GM21737 (cell line): ENCODE measurements around the gene SUGP2.
A peak's percentile ranks its signal among the peaks of the same experiment; 100 is the strongest.
"Not testable (repeated sequence)": the region's sequence is repeated elsewhere in the genome, so short reads cannot be mapped to it uniquely, and the experiment has no call there.

ENCODE experiments used
- ATAC-seq: cut with Tn5 transposase; IDR thresholded peaks from one replicate; pipeline ENCODE4 v1.9.1; 2021; ENCODE audit warnings: mild to moderate bottlenecking, moderate library complexity; ENCODE audit not compliant: unreplicated experiment

Gene SUGP2

GRCh38 chr19:19034204-19034624, 897 bp upstream of the SUGP2 start:
- peak; percentile 37 for ATAC-seq

GRCh38 chr19:19033176-19033425, 216 bp downstream of the SUGP2 start:
- no peak for ATAC-seq

GRCh38 chr19:19032420-19033175, 719 bp downstream of the SUGP2 start:
- peak; percentile 44 for ATAC-seq

GRCh38 chr19:19031891-19032290, 1.4 kb downstream of the SUGP2 start:
- ATAC-seq: no peak

GRCh38 chr19:19028526-19028925, 4.8 kb downstream of the SUGP2 start:
- ATAC-seq: no peak

- no peak for ATAC-seq
Observed at GRCh38 chr19:19027228-19027627, 6.1 kb downstream of the SUGP2 start.

- no peak for ATAC-seq
Observed at GRCh38 chr19:19026299-19026971, 6.9 kb downstream of the SUGP2 start.

GRCh38 chr19:19025861-19026260, 7.5 kb downstream of the SUGP2 start:
- ATAC-seq: no peak

GRCh38 chr19:19023376-19023775, 9.9 kb downstream of the SUGP2 start:
- not testable (repeated sequence) for ATAC-seq

- no peak for ATAC-seq
Observed at GRCh38 chr19:19022380-19022961, 10.8 kb downstream of the SUGP2 start.

GRCh38 chr19:19021115-19021514, 12.2 kb downstream of the SUGP2 start:
- no peak for ATAC-seq

- ATAC-seq: no peak
Observed at GRCh38 chr19:19010551-19010950, 22.8 kb downstream of the SUGP2 start.

GRCh38 chr19:19009951-19010350, 23.4 kb downstream of the SUGP2 start:
- ATAC-seq: no peak

GRCh38 chr19:19006213-19006612, 27.1 kb downstream of the SUGP2 start:
- no peak for ATAC-seq

GRCh38 chr19:19004144-19004543, 29.2 kb downstream of the SUGP2 start:
- ATAC-seq: no peak

- no peak for ATAC-seq
Observed at GRCh38 chr19:18999896-19000620, 33.3 kb downstream of the SUGP2 start.

GRCh38 chr19:18999016-18999758, 34.1 kb downstream of the SUGP2 start:
- ATAC-seq: no peak

- ATAC-seq: no peak
Observed at GRCh38 chr19:18998276-18998675, 35.0 kb downstream of the SUGP2 start.

GRCh38 chr19:18996796-18997394, 36.4 kb downstream of the SUGP2 start:
- ATAC-seq: no peak

GRCh38 chr19:18996351-18996750, 37.0 kb downstream of the SUGP2 start:
- no peak for ATAC-seq

- ATAC-seq: no peak
Observed at GRCh38 chr19:18995804-18996241, 37.5 kb downstream of the SUGP2 start.
